Fibroblast of mammary gland (primary cell): ENCODE results near the gene SFPQ.

Experiments used
- DNase-seq: peaks from one replicate; pipeline ENCODE4 v3.0.0-alpha.2; 2010; ENCODE audit warnings: low read depth
- H3K4me3 ChIP-seq: 2 replicates; pipeline ENCODE4 v1.5.1; 2011; ENCODE audit warnings: low read depth, mild to moderate bottlenecking, low read length, moderate library complexity; ENCODE audit not compliant: control insufficient read depth
- CTCF ChIP-seq: conservative IDR thresholded peaks from 2 replicates; pipeline ENCODE4 v1.5.1; 2011; ENCODE audit warnings: low read depth, low read length, inconsistent platforms; ENCODE audit not compliant: control insufficient read depth, insufficient read depth

SFPQ gene

GRCh38 chr1:35202048-35202719, 9.2 kb upstream of the SFPQ start:
- no peak overlapping the region for H3K4me3 ChIP-seq
- peak; percentile 99 for TF ChIP-seq CTCF
- DNase-seq, result peak; percentile 85

GRCh38 chr1:35201631-35202030, 8.7 kb upstream of the SFPQ start:
- no peak overlapping the region for H3K4me3 ChIP-seq
- TF ChIP-seq CTCF, result no peak
- no peak for DNase-seq

GRCh38 chr1:35192056-35192852, 691 bp downstream of the SFPQ start:
- TF ChIP-seq CTCF, result no peak

GRCh38 chr1:35191429-35192055, 1.4 kb downstream of the SFPQ start:
- no peak for DNase-seq
- TF ChIP-seq CTCF, result no peak
- H3K4me3 ChIP-seq, result peak overlapping the region; percentile 82

More at GRCh38 chr1:35192056-35192852, 691 bp downstream of the SFPQ start:
- peak overlapping the region; percentile 82 for H3K4me3 ChIP-seq
- peak; percentile 63 for DNase-seq

GRCh38 chr1:35190784-35191183, 2.2 kb downstream of the SFPQ start:
- DNase-seq, result no peak
- TF ChIP-seq CTCF, result no peak
- peak overlapping the region; percentile 82 for H3K4me3 ChIP-seq

GRCh38 chr1:35188578-35189392, 4.2 kb downstream of the SFPQ start:
- no peak for TF ChIP-seq CTCF
- DNase-seq, result no peak
- H3K4me3 ChIP-seq, result no peak overlapping the region
